OCI-M1 (cell line): ENCODE data around the gene MRPL11.

Source experiments
- DNase-seq: peaks from one replicate; lab custom pipeline; 2025; lab: John Stamatoyannopoulos, UW

MRPL11 gene

DNA sequence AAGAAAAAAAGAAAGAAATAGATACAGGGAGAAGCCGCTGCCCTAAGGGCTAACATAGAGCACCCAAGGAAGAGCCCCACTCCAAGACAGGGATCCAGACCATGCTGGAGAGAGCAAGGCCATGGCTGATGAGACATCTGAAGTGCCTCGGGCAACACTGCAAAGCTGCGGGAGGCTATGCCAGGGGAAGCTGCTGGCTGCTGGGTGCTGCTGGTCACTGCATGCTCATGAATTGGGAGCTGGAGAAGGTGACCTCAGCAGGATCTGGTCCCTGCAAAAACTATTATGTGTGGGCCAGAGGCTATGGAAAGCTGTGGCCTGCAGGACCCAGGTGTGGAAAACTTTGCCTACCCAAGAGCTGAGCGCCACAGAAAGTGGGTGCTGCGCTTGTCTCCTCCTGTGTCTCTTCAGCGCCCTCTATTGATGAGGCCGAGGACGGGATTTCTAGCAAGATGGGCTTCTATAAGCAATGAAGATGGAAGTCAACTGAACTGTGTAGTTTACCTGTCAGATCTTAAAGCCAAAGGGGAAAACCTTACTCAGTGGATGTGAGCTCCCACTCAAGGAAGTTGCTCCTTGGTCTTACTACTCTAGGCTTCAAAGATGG, 49.8 kb downstream of the MRPL11 start:
- peak; percentile 86 for DNase-seq

DNA sequence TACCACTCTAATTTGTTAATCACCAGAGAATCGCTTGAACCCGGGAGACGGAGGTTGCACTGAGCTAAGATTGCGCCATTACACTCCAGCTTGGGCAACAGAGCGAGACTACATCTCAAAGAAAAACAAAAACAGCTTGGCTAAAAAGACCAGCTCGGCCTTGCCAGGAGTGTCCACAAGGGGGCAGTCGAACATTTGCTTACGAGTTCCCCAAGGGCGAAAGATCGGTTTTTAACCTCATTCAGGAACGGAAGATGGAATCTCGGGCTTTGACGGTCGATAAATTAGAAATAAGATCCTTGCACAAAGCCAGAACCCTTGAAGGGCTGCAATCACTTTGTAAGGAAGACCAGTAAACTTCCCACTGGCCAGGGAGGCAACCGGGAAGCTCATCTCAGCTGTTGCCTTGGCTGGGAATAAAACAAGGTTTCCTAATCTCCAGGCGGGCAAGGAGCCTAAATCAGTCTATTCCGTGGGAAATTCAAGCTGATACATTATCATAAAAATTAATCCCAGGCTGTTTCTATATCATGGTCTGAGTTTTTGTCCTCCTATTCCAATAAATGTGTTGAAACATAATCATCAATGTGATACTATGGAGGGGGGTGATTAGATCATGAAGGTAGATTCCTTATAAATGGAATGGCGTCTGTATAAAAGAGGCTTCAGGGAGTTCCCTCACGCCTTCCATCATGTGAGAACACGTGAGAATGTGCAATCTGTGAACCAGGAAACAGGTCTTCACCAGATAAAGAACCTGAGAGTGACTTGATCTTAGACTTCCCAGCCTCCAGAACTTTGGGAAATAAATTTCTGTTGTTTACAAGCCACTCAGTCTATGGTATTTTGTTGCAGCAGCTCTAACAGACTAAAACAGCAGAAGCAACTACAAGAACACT, 52.2 kb downstream of the MRPL11 start:
- peak; percentile 92 for DNase-seq
